Activated naive CD8-positive, alpha-beta T cell treated with anti-CD3 and anti-CD28 coated beads for 36 hours (primary cell): Measurements from ENCODE around the gene MOV10L1. TPM values are rescaled to one million over a fixed set of nuclear protein-coding genes. Genes with fewer than 3 reads are reported as not detected.

Experiments used
- DNase-seq: peaks from one replicate; pipeline ENCODE4 v3.0.0; 2021
- H3K27ac Mint-ChIP-seq: one replicate; pipeline ENCODE4 v1.8.0; 2022; ENCODE audit warnings: mild to moderate bottlenecking, moderate library complexity, mixed read lengths
- H3K27me3 Mint-ChIP-seq: one replicate; pipeline ENCODE4 v1.8.0; 2022; ENCODE audit warnings: mild to moderate bottlenecking, mixed read lengths
- H3K36me3 Mint-ChIP-seq: one replicate; pipeline ENCODE4 v1.8.0; 2021; ENCODE audit warnings: mild to moderate bottlenecking, mixed read lengths
- H3K4me1 Mint-ChIP-seq: one replicate; pipeline ENCODE4 v1.8.0; 2021; ENCODE audit warnings: mixed read lengths
- H3K4me3 Mint-ChIP-seq: one replicate; pipeline ENCODE4 v1.8.0; 2022; ENCODE audit warnings: mild to moderate bottlenecking, moderate library complexity, mixed read lengths
- H3K9me3 Mint-ChIP-seq: one replicate; pipeline ENCODE4 v1.8.0; 2022; ENCODE audit warnings: mixed read lengths
- total RNA-seq, 2 experiments: library from RNA; stranded (reverse); gene quantifications; one replicate each; pipeline ENCODE4 v1.2.3, GENCODE V29; 2021

MOV10L1 gene
- total RNA-seq, 2 experiments from 2014 or later: 0.14 to 0.23 TPM

DNA sequence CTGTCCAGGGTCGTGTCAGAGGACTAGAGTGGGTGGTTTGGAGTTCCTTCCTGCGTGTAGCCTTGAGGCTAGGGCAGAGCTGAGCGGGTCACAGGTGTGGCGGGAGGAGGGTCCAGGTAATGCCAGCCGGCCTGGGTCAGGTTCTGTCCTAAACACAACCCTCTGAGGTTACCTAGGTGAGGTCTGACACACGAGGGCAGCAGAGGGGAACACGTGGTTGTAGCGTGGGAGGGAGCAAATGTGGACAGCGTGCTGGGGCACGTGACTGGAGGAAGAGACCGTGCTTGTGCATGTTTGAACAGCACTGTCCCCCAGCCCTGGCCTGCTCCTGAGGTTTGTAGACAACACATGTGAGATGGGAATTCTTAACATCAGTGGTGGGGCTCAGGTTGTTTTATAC is 13.1 kb downstream of the MOV10L1 start:
- no peak overlapping the region for H3K27ac Mint-ChIP-seq
- H3K4me1 Mint-ChIP-seq: peaks cover 12% of the 10 kb centered on the region
- H3K4me3 Mint-ChIP-seq: no peak overlapping the region
- no peaks in the 10 kb centered on the region for H3K9me3 Mint-ChIP-seq
- DNase-seq: no peak
- peaks cover 11% of the 10 kb centered on the region for H3K27me3 Mint-ChIP-seq
- no peaks in the 10 kb centered on the region for H3K36me3 Mint-ChIP-seq

DNA sequence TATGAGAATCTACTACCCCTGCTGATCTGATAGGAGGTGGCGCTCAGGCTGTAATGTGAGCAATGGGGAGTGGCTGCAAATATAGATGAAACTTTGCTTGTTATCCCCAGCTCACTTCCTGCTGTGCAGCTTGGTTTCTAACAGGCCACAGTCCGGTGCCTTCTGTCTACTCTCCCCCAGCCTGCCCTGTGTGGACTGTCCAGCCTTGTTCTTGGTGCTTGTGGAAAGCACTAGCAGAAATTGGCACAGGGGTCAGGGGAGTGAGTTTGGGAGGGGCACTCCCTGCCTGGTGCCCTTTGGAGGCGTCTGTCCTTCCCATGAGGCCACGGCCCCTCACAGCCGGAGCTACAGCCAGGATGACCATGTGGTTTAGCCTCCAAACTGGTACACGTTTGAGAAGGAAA is 14.3 kb downstream of the MOV10L1 start:
- H3K27ac Mint-ChIP-seq: no peak overlapping the region
- DNase-seq: no peak
- peaks cover 12% of the 10 kb centered on the region for H3K4me1 Mint-ChIP-seq
- peaks cover 2% of the 10 kb centered on the region for H3K27me3 Mint-ChIP-seq
- H3K4me3 Mint-ChIP-seq: no peak overlapping the region
- no peaks in the 10 kb centered on the region for H3K9me3 Mint-ChIP-seq
- H3K36me3 Mint-ChIP-seq: no peaks in the 10 kb centered on the region

DNA sequence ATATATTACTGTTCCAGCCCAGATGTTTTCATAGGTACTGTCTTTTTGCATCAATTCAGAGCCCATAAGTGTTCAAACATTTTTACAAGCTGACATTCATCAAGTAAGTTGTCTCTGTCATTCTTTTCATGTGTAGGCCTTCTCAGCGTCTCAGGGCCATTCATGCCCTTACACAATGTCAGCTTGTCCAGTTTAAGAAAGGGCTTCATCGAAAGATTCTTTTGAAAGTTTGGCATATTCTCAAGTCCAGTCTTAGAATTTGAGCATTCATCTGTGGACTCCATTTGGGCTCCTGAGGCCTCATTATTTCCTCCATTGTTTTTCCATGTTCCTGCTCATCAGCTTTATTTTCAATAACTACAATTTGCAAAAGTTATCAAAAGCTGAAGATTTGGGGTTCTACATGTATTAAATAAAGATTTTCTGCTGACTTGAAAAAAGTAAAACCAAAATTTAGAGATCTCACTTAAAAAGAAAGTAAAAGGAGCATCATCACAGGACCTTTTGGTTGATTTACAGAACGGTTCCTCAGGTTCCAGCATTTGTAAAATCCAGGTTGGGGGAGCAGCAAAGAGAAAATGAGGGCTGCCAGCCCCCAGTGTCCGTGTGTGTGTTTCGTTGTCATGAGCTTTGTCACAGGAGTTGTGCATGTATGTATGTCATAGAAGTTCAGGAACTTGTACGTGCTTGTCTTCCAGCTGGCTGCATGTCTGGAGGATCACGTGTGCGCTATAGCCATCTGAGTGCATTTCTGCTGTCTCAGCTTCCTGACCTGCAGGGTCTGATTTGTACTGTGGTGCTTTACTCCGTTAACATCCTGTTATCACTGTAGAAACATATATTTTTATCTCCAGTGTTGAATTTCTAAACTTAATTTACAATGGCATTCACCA is 15.6 kb downstream of the MOV10L1 start:
- Mint-ChIP-seq H3K27me3 (no peaks in the 10 kb centered on the region), H3K4me1 (peaks cover 12% of the 10 kb centered on the region), H3K36me3 (no peaks in the 10 kb centered on the region), H3K9me3 (no peaks in the 10 kb centered on the region), H3K4me3 (peak overlapping the region; percentile 65), H3K27ac (no peak overlapping the region)
- no peak for DNase-seq

DNA sequence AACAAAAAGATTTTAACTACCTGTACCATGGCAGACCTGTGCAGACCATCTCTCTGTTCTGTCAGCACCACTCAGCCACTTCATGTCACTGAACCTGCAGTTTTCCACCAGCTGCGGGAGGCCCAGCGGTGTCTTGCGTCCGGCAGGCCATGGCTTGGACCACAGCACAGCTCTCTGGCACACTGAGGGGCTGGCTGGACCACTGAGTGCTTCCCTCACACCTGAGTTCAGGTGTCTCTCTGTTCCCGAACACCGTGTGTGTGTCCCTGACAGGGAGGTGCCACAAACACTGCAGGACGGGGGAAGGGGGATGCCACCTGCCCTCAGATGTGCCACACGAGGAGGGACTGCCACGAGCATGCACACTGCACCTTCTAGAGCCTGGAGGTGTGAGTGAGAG is 17.7 kb downstream of the MOV10L1 start:
- Mint-ChIP-seq H3K4me1 (peaks cover 22% of the 10 kb centered on the region), H3K27ac (no peak overlapping the region), H3K36me3 (no peaks in the 10 kb centered on the region), H3K9me3 (no peaks in the 10 kb centered on the region), H3K27me3 (no peaks in the 10 kb centered on the region), H3K4me3 (no peak overlapping the region)
- DNase-seq: no peak

DNA sequence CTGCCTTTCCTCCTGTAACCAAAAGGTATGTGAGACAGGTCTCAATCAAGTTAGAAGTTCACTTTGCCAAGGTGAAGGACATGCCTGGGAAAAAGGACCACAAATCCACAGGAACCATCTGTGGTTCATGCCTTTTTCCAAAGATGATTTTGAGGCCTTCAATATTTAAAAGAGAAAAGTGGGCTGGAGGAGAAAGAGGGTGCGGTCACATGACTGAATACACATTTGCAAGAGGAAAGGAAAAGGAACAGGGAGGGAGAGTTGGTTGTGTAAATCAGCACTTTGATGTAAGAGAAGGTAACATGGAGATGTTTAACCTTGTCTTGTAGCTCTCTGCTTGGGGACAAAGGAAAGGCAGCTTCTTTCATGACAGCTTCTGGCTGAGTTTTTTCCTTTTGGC is 21.2 kb downstream of the MOV10L1 start:
- H3K4me1 Mint-ChIP-seq: peaks cover 22% of the 10 kb centered on the region
- no peaks in the 10 kb centered on the region for H3K27me3 Mint-ChIP-seq
- no peak for DNase-seq
- no peak overlapping the region for H3K4me3 Mint-ChIP-seq
- H3K36me3 Mint-ChIP-seq: no peaks in the 10 kb centered on the region
- no peaks in the 10 kb centered on the region for H3K9me3 Mint-ChIP-seq
- peak overlapping the region; percentile 21 for H3K27ac Mint-ChIP-seq

DNA sequence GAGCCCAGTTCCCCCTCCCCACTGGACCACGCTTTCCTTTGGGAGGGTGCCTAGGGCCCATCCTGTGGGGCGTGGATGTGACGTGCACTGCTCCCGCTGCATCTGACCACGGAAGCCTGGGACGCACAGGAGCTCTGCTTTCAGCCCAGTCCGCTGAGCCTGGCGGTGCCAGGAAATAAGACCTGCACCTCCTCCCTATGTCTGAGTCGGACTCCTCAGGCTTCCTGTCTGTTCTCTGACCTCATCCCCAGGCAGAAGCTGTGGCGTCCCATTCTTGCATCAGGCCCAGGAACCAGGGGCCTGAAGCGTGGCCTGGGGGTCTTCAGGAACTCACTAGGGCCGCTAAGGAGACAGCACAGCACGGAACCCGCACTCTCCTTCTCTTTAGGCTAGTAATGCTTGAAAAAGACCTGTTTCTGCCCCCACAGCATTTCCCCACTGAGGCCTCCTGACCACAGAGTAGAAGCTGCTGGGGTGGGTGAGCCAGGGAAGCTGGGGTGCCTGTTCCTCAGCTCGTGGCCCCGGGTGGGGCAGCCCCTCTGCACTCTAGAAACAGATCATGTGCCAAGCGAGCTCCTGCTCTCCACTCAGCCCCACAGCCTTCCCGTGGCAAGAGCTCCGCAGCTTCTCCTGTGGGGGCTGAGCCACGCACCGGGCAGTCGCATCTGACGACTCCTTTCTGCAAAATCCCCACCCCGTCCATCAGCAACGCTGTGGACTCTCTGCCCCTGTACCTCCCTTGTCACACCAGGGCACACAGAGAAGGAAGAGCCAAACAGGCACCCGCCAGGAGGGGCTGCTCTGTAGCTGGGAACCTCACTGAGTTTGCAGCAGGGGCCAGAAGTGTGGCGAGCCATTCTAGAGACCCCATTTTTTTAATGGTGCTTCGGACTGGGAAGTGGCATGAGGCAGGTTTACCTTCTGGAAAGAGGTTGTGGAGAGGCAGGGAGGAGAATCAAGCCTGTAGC is 22.6 kb downstream of the MOV10L1 start:
- peak overlapping the region; percentile 84 for H3K27ac Mint-ChIP-seq
- no peaks in the 10 kb centered on the region for H3K36me3 Mint-ChIP-seq
- peak overlapping the region; percentile 67 for H3K4me3 Mint-ChIP-seq
- no peaks in the 10 kb centered on the region for H3K9me3 Mint-ChIP-seq
- peak; percentile 53 for DNase-seq
- no peaks in the 10 kb centered on the region for H3K27me3 Mint-ChIP-seq
- H3K4me1 Mint-ChIP-seq: peaks cover 22% of the 10 kb centered on the region

DNA sequence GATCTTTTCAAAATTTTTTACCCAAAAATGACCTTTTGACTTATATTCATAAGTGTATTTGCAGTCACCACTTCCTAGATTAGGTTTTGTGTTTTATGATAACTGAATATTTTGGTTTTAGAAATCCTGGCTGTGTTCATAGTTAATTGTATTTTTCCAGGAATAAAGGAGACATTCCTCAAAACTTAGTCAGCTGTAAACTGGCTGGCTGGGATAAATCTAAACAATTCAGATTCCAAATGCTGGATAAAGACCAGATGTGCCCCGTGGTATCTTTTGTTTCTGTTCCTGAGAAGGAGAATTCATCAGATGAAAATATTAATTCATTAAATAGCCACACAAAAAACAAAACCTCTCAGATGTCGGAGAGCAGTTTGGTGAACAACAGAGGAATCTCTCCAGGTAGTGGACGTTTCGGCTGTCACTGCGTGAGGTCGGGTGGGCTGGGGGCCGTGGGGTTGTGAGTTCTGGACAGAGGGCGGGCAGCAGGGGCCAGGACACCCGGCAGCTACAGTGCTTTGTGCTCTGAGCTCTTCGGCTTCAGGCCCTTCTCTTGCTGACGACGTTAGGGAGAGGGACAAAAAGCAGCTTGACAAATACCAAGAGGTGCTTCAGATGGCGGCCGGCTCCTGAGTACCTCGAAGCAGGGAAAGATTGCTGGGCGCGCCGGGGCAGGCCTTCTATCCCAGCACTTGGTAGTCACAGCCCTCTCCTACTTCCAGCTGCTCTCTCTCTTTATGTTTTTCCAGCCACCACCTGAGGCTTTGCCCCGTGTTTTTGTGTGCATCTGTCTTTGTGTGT is 24.6 kb downstream of the MOV10L1 start:
- Mint-ChIP-seq H3K27ac (no peak overlapping the region), H3K9me3 (no peaks in the 10 kb centered on the region), H3K27me3 (no peaks in the 10 kb centered on the region), H3K36me3 (no peaks in the 10 kb centered on the region), H3K4me3 (no peak overlapping the region), H3K4me1 (peaks cover 22% of the 10 kb centered on the region)
- no peak for DNase-seq

DNA sequence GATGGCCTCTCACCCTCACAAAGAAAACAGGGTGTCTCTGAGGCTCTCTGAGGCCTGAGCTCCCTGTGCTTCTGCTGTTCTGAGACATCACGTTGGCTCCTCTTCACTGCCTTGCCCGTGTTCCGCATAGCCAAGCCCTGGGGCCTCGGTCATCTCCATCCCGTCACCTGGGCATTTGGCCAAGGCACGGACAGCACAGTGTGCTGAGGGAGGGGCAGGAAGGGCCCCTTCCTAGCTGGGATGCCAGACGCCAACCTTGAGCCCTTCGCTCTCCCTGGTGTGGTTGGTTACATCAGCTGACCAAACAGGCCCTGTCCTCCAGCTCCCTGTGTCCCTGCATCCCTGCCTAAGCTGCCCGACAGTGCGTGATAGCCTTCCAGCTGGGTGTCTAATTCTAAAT is 25.9 kb downstream of the MOV10L1 start:
- Mint-ChIP-seq H3K36me3 (no peaks in the 10 kb centered on the region), H3K9me3 (no peaks in the 10 kb centered on the region), H3K27me3 (no peaks in the 10 kb centered on the region), H3K4me1 (peaks cover 22% of the 10 kb centered on the region), H3K27ac (no peak overlapping the region), H3K4me3 (no peak overlapping the region)
- no peak for DNase-seq

DNA sequence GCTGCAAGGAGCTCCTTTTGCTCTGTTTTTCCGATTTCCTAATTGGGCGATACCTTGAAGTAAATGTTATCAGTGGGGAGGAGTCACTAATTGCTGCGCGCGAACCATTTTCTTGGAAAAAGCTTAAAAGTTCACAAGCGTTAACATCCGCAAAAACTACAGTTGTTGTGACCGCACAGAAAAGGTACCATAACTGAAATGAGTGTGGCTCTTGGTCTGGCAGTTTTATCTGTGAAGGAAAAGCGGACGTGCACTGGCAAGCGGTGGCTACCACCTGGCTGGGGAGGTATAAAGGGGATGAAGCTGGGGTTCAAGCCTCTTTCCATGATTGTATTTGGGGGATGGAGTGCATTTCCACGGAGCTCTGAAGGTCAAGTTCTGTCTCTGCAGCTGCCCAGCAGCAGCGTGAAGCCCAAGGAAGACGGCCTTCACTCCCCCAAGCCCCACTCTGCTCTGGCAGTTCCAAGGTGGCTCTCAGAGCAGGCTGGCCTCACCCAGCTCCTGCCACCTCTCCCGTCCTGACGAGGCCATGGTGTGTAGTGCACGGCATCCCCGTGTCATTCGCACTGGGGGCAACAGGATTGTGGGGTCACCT is 27.5 kb downstream of the MOV10L1 start:
- H3K27ac Mint-ChIP-seq: no peak overlapping the region
- H3K4me3 Mint-ChIP-seq: no peak overlapping the region
- no peak for DNase-seq
- H3K36me3 Mint-ChIP-seq: no peaks in the 10 kb centered on the region
- H3K4me1 Mint-ChIP-seq: peaks cover 9% of the 10 kb centered on the region
- no peaks in the 10 kb centered on the region for H3K9me3 Mint-ChIP-seq
- no peaks in the 10 kb centered on the region for H3K27me3 Mint-ChIP-seq

DNA sequence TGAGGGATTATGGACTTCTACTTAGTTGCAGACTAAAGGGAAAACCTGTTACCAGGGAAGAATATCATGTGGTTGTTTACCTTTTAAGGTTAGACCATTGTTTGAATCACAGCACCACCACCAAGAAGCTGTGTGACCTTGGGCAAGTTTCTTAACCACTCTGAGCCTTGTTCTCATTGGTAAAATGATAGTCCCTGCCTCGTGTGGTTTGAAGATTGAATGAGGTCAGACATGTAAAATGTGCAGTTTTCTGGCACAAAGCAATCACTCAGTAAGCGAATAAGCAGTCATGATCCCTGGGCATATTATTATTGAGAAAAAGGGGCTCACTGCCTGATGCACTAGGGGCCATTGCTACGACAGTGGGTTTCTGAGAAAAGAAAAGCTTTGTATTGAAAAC is 28.3 kb downstream of the MOV10L1 start:
- no peaks in the 10 kb centered on the region for H3K36me3 Mint-ChIP-seq
- no peak overlapping the region for H3K27ac Mint-ChIP-seq
- H3K27me3 Mint-ChIP-seq: no peaks in the 10 kb centered on the region
- no peaks in the 10 kb centered on the region for H3K9me3 Mint-ChIP-seq
- DNase-seq: no peak
- H3K4me1 Mint-ChIP-seq: peaks cover under 1% of the 10 kb centered on the region
- H3K4me3 Mint-ChIP-seq: no peak overlapping the region

DNA sequence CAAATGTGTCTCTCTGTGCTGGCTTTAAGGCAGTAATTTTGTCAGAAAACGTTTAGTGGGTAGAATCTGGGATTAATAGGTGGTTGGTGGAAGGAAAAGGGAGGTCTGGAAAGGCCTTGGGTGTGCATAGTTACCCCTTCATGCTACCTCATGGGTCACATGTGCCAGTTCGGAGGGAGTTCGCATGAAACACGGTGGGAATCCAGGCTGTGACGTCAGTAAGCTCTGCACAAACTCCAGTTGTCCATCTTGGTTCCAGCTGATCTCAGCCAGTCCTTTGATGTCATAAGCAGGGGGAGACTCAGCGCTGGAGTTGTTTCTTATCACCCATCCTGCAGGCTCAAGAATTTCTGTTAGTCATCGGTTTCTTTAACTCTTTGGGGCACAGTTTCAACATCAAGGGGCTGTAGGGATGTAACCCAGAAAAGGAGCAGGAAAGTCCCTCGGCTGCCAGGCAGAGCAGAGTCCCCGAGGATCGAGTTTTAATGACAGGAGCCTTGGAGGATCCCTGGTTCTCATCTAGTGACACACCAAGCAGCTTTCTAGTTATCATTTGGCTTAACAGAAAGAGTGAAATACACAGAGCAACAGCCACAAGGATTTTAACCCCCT is 28.9 kb downstream of the MOV10L1 start:
- Mint-ChIP-seq H3K9me3 (peaks cover 3% of the 10 kb centered on the region), H3K27me3 (no peaks in the 10 kb centered on the region)

DNA sequence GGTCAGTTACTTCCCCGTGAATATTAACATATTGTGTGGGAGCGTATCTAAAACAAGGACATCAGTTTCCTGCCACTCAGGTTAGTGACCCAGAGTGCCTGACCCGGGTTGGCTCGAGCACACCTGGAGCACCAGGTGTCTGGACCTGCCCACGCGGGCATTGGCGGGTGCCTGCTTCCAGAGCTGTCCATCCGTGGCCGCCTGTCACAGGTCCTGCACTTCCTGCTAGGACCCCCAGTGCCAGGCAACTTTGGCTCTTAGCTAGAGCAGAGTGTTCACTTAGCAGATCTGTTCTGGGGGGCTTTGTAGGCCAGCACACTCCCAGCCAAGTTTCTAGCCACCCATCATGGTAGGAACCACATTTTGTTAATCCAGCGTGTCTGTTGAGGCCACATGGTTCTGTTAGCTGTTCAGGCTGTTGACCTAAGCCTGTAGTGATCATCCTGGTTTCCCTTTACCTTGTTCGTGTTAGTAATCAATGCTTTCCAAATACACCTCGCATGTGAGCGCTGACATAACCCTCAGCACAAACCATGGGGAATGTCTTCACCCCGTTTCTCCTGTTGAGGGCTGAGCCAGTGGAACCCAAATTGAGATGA is 29.5 kb downstream of the MOV10L1 start:
- Mint-ChIP-seq H3K4me1 (no peaks in the 10 kb centered on the region), H3K27me3 (no peaks in the 10 kb centered on the region), H3K4me3 (no peak overlapping the region), H3K27ac (no peak overlapping the region), H3K9me3 (peaks cover 9% of the 10 kb centered on the region), H3K36me3 (no peaks in the 10 kb centered on the region)
- no peak for DNase-seq

More for the DNA sequence above, 28.9 kb downstream of the MOV10L1 start:
- no peak for DNase-seq
- Mint-ChIP-seq H3K36me3 (no peaks in the 10 kb centered on the region), H3K4me3 (no peak overlapping the region), H3K4me1 (no peaks in the 10 kb centered on the region), H3K27ac (no peak overlapping the region)

DNA sequence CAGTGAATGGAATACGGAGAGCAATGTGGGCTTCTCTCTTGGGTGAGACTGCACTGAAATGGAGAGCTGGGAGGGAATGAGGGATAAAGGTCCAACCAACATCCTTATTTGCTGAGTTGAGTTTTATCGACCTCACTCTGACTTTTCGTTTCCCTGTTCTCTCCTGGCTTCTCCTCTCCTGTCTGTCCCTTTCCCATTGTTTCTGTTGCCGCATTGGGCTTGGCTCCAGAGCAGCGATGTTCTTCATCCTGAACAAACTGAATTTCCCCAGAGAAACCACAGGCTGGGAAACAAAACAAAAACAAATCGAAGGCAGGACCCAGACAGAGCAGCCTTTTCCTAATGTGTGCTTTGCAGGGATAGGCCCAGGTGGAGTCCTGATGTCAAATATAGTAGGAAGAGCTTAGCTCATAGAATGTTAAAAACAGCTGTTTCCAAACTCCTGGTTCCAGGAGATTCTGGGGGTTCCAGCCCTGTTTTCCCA is 30.0 kb downstream of the MOV10L1 start:
- Mint-ChIP-seq H3K4me1 (no peaks in the 10 kb centered on the region), H3K27ac (no peak overlapping the region), H3K4me3 (no peak overlapping the region), H3K9me3 (peaks cover 11% of the 10 kb centered on the region), H3K27me3 (no peaks in the 10 kb centered on the region), H3K36me3 (no peaks in the 10 kb centered on the region)
- DNase-seq: no peak
